Measurements from ENCODE around the gene DKKL1.

GRCh38 chr19:49382639-49383038, 19.0 kb downstream of the DKKL1 start:
- TF ChIP-seq FOXM1 (IDR thresholded peaks at IDR 0.05; ENCODE audit: low read depth) (no peak), NFIC (IDR thresholded peaks at IDR 0.05; ENCODE audit: borderline replicate concordance) (no peak), YY1 (IDR thresholded peaks at IDR 0.05; ENCODE audit: low read depth) (no peak)
- TF ChIP-seq, protein P1, sequence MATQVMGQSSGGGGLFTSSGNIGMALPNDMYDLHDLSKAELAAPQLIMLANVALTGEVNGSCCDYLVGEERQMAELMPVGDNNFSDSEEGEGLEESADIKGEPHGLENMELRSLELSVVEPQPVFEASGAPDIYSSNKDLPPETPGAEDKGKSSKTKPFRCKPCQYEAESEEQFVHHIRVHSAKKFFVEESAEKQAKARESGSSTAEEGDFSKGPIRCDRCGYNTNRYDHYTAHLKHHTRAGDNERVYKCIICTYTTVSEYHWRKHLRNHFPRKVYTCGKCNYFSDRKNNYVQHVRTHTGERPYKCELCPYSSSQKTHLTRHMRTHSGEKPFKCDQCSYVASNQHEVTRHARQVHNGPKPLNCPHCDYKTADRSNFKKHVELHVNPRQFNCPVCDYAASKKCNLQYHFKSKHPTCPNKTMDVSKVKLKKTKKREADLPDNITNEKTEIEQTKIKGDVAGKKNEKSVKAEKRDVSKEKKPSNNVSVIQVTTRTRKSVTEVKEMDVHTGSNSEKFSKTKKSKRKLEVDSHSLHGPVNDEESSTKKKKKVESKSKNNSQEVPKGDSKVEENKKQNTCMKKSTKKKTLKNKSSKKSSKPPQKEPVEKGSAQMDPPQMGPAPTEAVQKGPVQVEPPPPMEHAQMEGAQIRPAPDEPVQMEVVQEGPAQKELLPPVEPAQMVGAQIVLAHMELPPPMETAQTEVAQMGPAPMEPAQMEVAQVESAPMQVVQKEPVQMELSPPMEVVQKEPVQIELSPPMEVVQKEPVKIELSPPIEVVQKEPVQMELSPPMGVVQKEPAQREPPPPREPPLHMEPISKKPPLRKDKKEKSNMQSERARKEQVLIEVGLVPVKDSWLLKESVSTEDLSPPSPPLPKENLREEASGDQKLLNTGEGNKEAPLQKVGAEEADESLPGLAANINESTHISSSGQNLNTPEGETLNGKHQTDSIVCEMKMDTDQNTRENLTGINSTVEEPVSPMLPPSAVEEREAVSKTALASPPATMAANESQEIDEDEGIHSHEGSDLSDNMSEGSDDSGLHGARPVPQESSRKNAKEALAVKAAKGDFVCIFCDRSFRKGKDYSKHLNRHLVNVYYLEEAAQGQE (IDR thresholded peaks at IDR 0.05; ENCODE audit: low read depth, low read length), result no peak
- TF ChIP-seq, protein P2, sequence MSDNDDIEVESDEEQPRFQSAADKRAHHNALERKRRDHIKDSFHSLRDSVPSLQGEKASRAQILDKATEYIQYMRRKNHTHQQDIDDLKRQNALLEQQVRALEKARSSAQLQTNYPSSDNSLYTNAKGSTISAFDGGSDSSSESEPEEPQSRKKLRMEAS (IDR thresholded peaks at IDR 0.05; ENCODE audit: low read depth), result no peak
- TF ChIP-seq, protein P3, sequence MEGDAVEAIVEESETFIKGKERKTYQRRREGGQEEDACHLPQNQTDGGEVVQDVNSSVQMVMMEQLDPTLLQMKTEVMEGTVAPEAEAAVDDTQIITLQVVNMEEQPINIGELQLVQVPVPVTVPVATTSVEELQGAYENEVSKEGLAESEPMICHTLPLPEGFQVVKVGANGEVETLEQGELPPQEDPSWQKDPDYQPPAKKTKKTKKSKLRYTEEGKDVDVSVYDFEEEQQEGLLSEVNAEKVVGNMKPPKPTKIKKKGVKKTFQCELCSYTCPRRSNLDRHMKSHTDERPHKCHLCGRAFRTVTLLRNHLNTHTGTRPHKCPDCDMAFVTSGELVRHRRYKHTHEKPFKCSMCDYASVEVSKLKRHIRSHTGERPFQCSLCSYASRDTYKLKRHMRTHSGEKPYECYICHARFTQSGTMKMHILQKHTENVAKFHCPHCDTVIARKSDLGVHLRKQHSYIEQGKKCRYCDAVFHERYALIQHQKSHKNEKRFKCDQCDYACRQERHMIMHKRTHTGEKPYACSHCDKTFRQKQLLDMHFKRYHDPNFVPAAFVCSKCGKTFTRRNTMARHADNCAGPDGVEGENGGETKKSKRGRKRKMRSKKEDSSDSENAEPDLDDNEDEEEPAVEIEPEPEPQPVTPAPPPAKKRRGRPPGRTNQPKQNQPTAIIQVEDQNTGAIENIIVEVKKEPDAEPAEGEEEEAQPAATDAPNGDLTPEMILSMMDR (IDR thresholded peaks at IDR 0.05), result no peak

Measured in SK-N-SH (cell line).